CD4-positive, alpha-beta T cell treated with Interferon alpha-2 for 1 hour (primary cell): Measurements from ENCODE around the gene PROCA1.

Experiments used
- DNase-seq, 2 donors: peaks; one replicate each; pipeline ENCODE4 v3.0.0-alpha.2; 2020 to 2022

PROCA1 gene, protein sequence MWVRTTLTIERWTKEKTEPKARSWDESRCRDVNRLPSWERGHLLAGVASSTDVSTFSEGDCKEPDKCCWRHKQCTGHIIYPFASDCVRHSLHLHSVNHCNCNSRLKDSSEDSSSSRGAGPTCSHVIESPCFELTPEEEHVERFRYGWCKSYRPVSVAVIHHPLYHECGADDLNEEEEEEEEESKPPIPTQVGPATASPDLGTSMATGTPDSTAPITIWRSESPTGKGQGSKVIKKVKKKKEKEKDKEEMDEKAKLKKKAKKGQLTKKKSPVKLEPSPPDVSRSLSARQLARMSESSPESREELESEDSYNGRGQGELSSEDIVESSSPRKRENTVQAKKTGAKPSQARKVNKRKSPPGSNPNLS

DNA sequence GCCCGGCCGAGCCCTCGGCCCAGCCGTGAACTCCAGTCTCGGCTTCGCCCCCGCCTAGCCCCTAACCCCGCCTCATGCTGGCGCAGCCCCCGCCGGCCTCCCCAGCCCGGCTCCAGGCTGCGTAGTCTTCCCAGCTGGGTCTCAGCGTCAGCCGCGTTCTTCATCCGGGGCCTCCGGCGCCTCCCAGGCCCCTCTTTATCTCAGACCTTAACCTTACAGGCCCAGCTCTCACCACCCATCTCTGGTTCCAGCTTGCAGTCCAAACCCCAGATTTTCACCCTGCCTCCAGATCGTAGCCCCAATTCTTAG, at the start of gene PROCA1:
Gene PROCA1 (minus strand): TSS at position 166 of the 309 bp plus-strand sequence. CDS start 228 bp downstream, outside the sequence.
- peak; percentile 30 to 48 for DNase-seq

DNA sequence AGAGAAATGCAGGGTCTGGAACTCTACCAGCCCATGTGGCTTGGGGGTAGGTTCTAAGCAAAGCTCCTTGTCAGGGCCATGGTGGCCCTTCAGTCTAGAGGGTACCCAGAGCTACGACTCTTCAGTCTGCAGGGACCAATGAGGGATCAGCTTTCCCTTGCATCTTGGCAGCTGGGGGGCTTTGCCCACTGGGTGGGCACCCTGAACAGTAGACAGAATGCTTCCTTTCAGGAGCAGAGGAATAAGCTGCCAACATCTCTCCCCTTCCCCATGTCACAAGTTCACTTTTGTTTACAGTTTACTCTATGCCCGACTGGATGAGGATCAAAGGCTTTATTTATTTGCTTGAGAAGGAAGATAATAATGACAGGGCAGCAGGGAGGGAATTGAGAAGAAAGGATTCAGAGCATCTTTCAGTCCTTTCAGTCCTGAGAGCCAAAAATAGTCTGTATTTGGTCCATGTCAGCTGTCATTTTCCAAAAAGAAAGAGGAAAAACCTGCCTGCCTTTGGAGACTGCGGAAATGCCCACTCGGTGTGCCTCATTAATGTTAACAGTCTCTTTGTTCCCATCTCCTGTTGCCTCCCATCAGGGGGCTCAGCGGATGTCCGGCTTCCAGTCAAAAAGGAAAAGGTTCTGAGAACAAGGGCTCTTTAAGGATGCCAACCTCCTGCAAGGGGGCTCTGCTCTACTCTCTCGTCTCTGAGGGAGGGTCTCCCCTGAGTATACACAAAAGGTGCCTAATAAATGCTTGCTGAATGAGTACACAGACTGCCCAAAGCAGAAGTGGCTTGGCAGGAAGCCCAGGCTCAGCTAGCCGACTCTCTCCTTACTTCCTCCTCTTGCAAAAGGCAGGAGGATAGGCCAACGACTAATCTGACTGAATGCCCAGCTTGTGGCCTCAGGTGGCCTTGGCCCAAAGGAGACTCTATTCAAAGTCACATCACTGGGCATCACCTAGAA, 49.2 kb upstream of the PROCA1 start:
- no peak for DNase-seq

DNA sequence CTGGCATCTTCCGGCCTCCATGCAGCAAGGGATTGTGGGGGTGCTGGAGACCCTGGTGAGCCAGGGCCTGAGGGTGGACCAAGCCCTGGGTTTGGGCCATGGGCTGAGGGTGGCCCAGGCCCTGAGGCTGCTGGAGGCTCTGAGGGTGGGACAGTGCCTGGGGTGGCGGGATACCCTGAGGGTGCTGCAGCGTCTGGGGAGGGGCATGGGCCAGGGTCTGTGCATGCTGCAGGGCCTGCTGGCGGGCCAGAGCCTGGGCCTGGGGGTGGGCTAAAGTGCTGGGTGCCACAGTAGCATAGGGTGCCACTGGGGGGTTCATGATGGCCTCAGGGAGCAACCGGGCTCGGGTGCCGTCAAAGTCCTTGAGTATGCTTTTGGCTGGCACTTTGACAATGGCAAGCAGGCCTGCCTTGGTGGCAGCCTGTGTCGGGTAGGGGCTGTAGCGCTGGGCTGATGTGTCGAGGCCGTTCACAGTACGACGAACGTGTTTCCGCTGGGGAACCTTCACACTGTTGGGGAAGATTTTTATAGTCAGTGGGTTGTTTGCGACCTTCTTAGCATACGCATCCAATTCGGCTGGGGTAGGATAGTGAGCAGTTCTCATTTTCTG, 47.7 kb upstream of the PROCA1 start:
- no peak for DNase-seq

DNA sequence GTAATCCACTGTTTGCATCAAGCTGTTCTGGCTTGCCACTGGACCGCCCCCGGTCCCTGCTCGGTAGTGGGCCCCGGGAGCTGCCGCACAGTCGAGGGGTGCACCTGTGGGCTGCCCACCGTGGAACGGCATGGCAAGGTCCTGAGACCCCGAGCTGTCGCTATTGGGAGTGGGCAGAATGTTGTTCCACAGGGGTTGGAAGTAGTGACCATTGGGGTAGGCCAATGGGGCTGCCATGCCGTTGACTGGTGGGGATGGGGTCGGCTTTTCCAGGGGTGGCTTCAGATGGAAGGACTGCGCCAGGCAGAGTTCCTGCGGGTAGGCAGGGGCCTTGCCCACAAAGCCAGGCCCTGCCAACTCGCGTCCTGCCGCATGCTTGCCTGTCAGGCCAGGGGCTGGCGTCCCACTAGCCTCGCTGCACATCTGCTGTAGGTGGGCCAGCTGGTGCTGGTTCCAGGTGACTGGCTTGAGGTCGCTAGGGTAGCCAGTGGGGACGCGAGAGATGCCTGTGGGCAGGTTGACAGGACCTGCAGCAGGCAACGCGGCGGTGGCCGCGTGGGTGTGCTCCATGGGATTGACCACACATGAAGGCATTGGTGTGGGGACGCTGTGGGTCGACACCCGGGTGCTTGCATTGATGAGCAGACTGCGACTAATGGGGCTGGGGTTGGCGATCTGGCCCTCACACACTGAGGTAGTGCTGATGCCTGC, 46.9 kb upstream of the PROCA1 start:
- no peak for DNase-seq

DNA sequence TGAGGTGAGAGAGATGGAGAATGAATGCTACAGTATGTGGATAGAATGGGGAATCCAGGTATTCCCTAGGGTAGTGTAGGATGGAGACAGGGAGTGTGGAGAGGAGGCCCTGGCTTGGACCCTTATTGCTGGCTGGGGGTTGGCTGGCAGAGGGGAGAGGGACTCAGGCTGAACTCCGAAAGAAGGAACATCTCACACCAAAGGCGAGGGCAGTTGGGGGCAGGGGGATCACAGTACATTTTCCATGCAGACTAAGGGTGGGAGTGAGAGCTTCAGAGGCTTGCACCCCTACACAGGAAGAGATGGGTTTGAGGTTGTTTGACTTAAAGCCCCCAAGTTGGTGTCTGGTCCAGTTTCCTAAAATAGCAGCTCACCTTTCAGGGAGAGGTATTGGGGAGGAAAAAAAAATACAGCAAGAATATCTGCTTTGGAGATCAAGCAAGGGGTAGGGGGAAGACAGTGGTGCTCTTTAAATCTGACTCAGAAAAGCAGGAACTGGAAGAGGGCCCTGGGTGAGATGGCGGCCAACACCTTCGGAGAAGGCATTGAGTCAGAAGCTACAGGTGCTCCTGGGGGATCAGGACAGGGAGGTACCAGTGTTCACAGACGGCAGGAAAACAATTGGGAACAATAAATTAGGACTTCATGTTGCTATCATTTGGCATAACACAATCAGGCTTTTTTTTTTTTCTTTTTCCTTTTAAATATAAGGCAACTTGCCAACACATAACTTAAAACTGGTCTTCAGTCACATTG, 44.5 kb upstream of the PROCA1 start:
- DNase-seq: no peak

DNA sequence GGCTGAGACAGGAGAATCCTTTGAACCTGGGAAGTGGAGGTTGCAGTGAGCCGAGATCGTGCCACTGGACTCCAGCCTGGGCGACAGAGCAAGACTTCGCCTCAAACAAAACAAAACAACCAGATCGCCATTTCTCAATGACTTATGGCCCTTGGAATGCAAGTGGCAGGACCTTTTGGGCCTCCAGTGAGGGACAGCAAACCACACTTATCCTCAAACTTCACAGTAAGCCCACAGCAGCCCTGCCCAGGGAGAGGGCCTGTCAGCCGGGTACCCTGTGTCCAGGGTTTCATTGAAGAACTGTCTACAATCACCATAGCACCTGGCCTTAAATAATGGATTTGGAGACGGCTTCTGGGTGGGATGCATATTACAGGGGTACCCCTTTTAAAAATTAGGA, 43.8 kb upstream of the PROCA1 start:
- DNase-seq: no peak

DNA sequence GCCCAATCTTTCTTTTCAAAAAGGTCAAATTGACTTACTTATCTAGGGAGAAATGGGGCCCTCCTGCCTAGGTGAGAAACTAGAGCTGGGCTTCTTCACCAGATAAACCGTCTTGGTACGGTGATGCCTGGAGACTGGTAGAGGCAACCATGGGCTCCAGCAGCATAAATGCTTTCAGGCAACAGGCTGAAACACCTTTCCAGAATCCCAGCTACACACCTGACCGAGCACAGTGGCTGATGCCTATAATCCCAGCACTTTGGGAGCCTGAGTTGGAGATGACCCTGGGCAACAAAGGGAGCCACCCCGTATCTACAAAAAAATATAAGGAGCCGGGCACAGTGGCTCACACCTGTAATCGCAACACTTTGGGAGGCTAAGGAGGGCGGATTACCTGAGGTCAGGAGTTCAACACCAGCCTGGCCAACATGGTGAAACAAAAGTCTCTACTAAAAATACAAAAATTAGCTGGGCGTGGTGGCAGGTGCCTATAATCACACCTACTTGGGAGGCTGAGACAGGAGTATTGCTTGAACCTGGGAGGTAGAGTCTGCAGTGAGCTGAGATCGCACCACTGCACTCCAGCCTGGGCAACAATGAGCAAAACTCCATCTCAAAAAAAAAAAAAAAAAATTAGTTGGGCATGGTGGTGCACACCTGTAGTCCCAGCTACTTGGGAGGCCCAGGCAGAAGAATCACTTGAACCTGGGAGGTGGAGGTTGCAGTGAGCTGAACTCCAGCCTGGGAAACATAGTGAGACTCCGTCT, 40.1 kb upstream of the PROCA1 start:
- no peak for DNase-seq

DNA sequence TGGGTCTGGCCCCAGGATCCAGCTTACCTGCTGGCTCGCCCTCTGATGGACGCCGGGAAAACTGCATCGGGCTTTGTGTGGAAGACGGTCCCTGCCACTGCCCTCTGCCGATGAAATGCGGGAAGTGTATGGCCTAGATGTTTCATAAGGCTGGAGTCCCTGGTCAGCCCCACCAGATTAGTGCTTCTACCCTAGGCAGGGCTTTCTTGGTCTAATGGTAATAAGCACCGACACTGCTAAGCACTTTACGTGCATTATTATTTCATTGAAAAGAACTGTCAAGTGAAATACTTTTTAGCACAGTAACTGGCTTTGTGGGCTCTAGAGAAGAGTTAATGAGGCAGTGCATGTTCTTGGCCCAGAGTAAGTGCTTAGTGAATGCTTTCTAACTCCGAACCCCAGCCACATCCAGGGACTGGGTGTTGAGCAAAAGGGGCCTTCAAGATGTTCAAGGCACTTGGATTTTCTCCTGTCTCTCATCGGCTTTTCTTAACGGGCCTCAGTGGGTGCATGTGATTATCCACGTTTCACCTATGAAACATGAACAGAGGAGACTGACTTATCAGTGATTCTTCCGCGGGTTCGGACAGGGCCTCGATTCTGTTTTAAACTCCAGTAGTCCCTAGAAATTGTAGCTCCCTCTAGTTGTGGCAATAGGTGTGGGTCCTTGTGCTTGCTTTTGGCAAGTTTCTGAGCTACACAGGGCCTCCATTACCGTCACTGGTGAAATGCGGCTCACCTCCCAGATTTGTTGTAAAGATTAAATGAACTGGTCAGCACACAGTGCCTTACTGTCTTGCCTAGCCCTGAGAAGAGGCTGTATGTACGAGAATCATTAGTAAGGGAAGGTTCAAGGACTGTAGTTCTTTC, 38.7 kb upstream of the PROCA1 start:
- DNase-seq: peak; percentile 89 to 92

DNA sequence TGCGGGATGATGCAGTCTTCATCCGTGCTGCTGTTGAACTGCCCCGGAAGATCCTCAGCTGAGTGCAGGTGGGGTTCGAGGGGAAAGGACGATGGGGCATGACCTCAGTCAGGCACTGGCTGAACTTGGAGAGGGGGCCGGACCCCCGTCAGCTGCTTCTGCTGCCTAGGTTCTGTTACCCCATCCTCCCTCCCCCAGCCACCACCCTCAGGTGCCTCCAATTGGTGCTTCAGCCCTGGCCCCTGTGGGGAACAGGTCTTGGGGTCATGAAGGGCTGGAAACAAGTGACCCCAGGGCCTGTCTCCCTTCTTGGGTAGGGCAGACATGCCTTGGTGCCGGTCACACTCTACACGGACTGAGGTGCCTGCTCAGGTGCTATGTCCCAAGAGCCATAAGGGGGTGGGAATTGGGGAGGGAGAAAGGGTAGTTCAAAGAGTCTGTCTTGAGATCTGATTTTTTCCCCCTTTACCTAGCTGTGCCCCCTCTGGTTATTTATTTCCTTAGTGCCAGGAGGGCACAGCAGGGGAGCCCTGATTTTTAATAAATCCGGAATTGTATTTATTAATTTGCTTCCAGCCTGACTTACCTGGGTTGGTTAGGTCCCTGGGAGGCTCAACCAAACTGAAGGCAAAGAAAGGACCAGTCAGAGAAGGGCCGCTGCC, 38.0 kb upstream of the PROCA1 start:
- DNase-seq: no peak

DNA sequence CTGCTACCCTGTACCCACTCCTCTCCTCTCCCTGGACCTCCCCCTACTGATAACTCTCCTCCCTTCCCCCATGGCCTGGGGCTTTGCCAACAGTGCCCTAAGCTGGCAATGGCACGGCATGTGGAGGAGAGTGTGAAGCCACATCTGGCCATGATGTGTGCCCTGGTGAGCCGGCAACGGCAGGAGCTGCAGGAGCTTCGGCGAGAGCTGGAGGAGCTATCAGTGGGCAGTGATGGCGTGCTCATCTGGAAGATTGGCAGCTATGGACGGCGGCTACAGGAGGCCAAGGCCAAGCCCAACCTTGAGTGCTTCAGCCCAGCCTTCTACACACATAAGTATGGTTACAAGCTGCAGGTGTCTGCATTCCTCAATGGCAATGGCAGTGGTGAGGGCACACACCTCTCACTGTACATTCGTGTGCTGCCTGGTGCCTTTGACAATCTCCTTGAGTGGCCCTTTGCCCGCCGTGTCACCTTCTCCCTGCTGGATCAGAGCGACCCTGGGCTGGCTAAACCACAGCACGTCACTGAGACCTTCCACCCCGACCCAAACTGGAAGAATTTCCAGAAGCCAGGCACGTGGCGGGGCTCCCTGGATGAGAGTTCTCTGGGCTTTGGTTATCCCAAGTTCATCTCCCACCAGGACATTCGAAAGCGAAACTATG, 37.3 kb upstream of the PROCA1 start:
- no peak for DNase-seq

DNA sequence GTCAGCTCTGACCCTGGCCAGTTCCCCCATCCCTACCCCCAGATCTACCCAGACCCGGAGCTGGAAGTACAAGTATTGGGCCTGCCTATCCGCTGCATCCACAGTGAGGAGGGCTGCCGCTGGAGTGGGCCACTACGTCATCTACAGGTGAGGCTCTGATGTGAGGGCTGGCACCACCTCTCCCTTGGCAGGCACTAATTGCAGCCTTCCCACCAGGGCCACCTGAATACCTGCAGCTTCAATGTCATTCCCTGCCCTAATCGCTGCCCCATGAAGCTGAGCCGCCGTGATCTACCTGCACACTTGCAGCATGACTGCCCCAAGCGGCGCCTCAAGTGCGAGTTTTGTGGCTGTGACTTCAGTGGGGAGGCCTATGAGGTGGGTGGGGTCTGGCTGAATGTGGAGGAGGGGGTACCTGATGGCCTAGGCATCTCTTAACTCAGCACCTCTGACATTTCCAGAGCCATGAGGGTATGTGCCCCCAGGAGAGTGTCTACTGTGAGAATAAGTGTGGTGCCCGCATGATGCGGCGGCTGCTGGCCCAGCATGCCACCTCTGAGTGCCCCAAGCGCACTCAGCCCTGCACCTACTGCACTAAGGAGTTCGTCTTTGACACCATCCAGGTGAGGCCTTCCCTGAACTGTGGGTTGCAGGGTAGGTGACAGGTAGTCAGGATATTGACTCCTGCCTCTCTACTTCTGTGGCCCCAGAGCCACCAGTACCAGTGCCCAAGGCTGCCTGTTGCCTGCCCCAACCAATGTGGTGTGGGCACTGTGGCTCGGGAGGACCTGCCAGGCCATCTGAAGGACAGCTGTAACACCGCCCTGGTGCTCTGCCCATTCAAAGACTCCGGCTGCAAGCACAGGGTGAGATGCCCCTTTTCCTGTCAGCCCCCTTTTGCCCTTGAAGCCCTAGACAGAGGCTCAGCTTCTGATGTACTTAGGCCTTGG, 36.4 kb upstream of the PROCA1 start:
- no peak for DNase-seq

DNA sequence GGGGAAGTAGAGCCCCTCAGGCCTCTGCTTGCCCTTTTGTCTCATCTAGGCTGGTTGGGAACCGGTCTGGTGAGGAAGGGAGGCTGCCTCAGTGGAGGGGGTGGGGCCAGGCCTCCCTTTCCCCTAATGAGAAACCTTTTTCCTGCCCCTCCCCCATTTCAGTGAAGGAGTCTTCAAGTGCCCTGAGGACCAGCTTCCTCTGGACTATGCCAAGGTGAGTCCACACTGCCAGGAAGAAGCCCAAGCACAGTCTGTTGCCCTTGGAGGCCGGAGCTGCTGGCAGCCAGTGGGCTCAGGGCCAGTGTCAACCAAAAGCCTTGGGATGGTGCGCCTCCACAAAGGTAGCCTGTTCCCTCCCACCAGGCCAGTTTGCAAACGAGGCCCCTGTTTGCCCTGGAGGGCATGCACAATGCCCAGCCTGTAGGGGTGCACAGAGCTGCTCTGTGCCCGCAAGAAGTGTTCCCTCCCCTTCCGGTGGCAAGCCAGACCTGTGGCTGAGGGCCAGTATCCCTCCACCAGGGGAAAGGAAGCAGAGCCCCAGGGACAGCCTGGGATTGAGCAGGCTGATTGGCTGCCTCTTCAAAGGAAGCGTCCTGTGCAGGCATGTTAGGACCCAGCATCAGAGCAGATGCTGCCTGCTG, 35.5 kb upstream of the PROCA1 start:
- DNase-seq: no peak

DNA sequence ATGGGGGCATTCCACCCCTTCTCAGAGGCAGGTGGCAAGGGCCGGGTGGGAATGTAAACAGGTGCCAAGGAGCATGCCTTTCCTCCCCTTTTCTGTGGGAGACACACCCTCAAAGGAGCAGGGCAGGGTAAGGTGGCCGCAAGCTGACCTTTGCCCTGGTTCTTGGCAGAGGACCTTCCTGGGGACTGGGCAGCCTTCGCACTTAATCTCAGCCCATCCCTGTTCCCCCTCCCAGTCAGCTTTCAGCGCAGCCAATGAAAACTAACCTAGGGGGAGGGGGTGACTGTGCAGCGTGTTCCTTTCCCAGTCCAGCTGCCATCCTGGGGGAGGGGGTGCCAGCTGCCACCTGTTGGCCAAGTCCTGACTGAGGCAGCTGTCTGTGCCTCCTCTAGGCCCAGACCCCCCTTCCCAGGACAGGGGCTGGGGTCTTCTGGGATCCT, 34.9 kb upstream of the PROCA1 start:
- no peak for DNase-seq

DNA sequence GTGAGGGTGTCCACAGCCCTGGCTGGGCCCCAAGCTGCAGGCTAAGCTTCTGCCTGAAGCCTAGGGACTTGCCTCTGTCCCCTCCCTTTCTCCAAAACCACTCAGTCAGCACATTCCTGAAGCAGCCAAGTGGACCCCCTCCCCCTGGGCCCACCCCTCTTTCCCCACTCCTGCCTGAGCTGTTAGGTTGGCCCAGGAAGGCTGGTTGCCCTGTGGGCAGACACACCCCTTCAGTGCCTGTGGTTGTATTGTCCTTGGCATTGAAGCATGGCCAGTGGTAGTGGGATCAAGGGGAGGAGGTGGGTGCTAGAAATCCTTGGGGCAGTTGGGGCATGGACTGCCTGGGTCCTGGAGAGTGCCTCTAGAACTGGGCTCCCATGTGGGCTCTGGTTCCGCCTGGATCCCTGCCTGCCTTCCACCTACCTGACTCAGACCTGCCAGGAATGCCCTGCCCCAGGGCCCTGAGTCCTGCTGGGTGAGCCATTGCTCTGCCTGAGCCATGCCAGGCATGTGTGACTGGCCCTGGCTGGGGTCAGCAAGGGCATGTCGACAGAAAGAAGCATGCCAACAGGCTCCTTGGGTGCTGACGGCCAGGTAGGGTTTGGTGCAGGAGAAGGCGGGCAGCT, 34.2 kb upstream of the PROCA1 start:
- DNase-seq: no peak

DNA sequence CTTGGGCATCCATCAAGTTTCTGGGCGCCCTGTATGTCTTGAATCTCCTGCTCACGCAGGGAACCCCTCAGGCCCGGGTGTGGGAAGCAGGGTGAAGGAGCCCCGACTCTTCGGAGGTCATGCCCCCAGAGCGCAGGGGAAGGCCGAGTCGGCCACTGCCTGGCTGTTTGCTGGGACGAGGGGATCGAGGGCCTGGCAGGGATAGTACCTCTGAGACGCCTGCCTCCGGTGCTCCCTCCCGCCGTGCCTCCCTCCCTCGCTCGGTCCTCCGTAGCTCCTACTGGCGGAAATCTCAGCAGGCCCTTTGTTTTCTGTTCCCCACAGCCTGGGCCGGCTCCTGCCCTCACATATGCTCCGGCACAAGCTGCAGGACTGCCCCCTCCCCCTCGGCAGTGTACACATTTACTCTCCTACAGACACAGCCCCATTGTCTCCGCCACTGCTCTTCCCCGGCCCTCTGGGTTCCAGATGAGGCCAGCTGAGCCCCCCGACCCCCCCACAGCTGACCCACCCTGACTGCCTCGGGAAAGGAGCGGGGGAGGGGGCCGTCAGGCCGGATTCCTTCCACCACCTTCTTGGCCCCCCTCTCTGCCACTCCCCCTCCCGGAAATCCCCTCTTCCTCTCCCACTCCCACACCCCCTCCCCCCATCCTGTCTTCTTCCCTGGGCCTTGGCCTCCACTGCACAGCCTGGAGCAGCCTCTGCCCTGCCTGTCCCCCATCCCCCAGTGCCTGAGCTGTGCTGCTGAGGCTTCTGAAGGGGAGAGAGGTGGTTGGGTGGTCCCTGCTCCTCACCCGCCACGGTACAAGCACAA, 33.5 kb upstream of the PROCA1 start:
- peak; percentile 24 to 51 for DNase-seq
